HG03378 (cell line): Measurements from ENCODE around the gene NBAS.
"Not testable (repeated sequence)": the region's sequence is repeated elsewhere in the genome, so short reads cannot be mapped to it uniquely, and the experiment has no call there.

Source experiments
- ATAC-seq: cut with Tn5 transposase; IDR thresholded peaks from one replicate; pipeline ENCODE4 v1.9.1; 2021; ENCODE audit warnings: mild to moderate bottlenecking, moderate library complexity; ENCODE audit not compliant: unreplicated experiment

Gene NBAS

GRCh38 chr2:15429032-15429431, 132.1 kb downstream of the NBAS start:
- ATAC-seq, result no peak

- no peak for ATAC-seq
Measured at GRCh38 chr2:15427987-15428386, 133.1 kb downstream of the NBAS start.

- no peak for ATAC-seq
Measured at GRCh38 chr2:15426606-15427005, 134.5 kb downstream of the NBAS start.

GRCh38 chr2:15425712-15426111, 135.4 kb downstream of the NBAS start:
- no peak for ATAC-seq

- ATAC-seq, result no peak
Measured at GRCh38 chr2:15421753-15422152, 139.4 kb downstream of the NBAS start.

GRCh38 chr2:15415748-15416147, 145.4 kb downstream of the NBAS start:
- ATAC-seq, result no peak

- no peak for ATAC-seq
Measured at GRCh38 chr2:15412779-15413178, 148.4 kb downstream of the NBAS start.

- no peak for ATAC-seq
Measured at GRCh38 chr2:15412309-15412708, 148.8 kb downstream of the NBAS start.

GRCh38 chr2:15410884-15411283, 150.2 kb downstream of the NBAS start:
- ATAC-seq, result no peak

- no peak for ATAC-seq
Measured at GRCh38 chr2:15408759-15409158, 152.4 kb downstream of the NBAS start.

- ATAC-seq, result no peak
Measured at GRCh38 chr2:15407666-15408065, 153.5 kb downstream of the NBAS start.

GRCh38 chr2:15404511-15404910, 156.6 kb downstream of the NBAS start:
- ATAC-seq, result not testable (repeated sequence)

- ATAC-seq, result no peak
Measured at GRCh38 chr2:15400240-15400826, 160.8 kb downstream of the NBAS start.

GRCh38 chr2:15399241-15399640, 161.9 kb downstream of the NBAS start:
- ATAC-seq, result no peak

- ATAC-seq, result no peak
Measured at GRCh38 chr2:15391751-15392150, 169.4 kb downstream of the NBAS start.

- no peak for ATAC-seq
Measured at GRCh38 chr2:15389895-15390294, 171.2 kb downstream of the NBAS start.

GRCh38 chr2:15389326-15389700, 171.8 kb downstream of the NBAS start:
- no peak for ATAC-seq

- ATAC-seq, result no peak
Measured at GRCh38 chr2:15388406-15389325, 172.5 kb downstream of the NBAS start.

GRCh38 chr2:15385184-15385583, 175.9 kb downstream of the NBAS start:
- no peak for ATAC-seq

GRCh38 chr2:15383695-15384350, 177.3 kb downstream of the NBAS start:
- ATAC-seq, result no peak

- peak; percentile 87 for ATAC-seq
Measured at GRCh38 chr2:15378148-15378908, 182.8 kb downstream of the NBAS start.
